Endothelial cell of umbilical vein (primary cell): ENCODE results near the gene AHRR. TPM values are rescaled to one million over a fixed set of nuclear protein-coding genes. Genes with fewer than 3 reads are reported as not detected.
"Not testable (repeated sequence)": the region's sequence is repeated elsewhere in the genome, so short reads cannot be mapped to it uniquely, and the experiment has no call there.

Source experiments
- Bru-seq: library from RNA; stranded (reverse); fragments of 400-500 nt; gene quantifications from one replicate; lab custom pipeline; 2021; lab: Mats Ljungman, UMichigan
- BruChase-seq, 2 experiments: library from RNA; stranded (reverse); fragments of 400-500 nt; gene quantifications; one replicate each; lab custom pipeline; 2021; lab: Mats Ljungman, UMichigan
- BruUV-seq: library from RNA; stranded (reverse); fragments of 400-500 nt; replicated peaks from 2 replicates; lab custom pipeline; 2021; lab: Mats Ljungman, UMichigan
- CTCF ChIA-PET: fragments of 300-600, 350-600 bp; sonication (Branson Sonifier 250); formaldehyde crosslinking; loops from one replicate; lab custom pipeline; 2021; ENCODE audit warnings: antibody characterized with exemption, inconsistent platforms; lab: Charles Lee
- POLR2A ChIA-PET: fragments of 300-600, 350-600 bp; sonication (Branson Sonifier 250); formaldehyde crosslinking; loops from one replicate; lab custom pipeline; 2021; ENCODE audit warnings: antibody characterized with exemption, inconsistent platforms; lab: Charles Lee
- DNase-seq: peaks from one replicate; pipeline ENCODE4 v3.0.0-alpha.2; 2011; ENCODE audit warnings: low read depth, low spot score
- FAIRE-seq: peaks from 2 replicates; lab custom pipeline; 2011; peaks lifted over from hg19 to GRCh38; lab: Jason Lieb, UNC
- H2AFZ ChIP-seq: 2 replicates; pipeline ENCODE4 v1.6.0; 2012; ENCODE audit warnings: low read depth, low read length, control low read depth, inconsistent platforms
- H3K27ac ChIP-seq: 2 replicates; pipeline ENCODE4 v1.5.1; 2011; ENCODE audit warnings: low read depth, mild to moderate bottlenecking, control low read depth, low read length, moderate library complexity; ENCODE audit not compliant: insufficient read depth
- H3K27me3 ChIP-seq, 2 experiments: 2 replicates each; pipeline versions ENCODE4 v1.6.0 to v1.6.1; 2011; ENCODE audit warnings: low read length in 2 of 2, mixed read lengths in 1 of 2; ENCODE audit not compliant: control insufficient read depth in 2 of 2, insufficient read depth in 2 of 2
- H3K36me3 ChIP-seq, 2 experiments: 2 replicates in 1 of 2; 3 replicates in 1 of 2; pipeline ENCODE4 v1.5.1; 2011; ENCODE audit warnings: low read length in 2 of 2, mild to moderate bottlenecking in 1 of 2, moderate library complexity in 1 of 2; ENCODE audit not compliant: control insufficient read depth in 2 of 2, insufficient read depth in 2 of 2; ENCODE audit errors: extremely low read depth in 1 of 2
- H3K4me1 ChIP-seq: 3 replicates; pipeline ENCODE4 v1.5.1; 2011; ENCODE audit warnings: mild to moderate bottlenecking, low read length; ENCODE audit not compliant: control insufficient read depth, insufficient read depth; ENCODE audit errors: extremely low read depth
- H3K4me2 ChIP-seq: 2 replicates; pipeline ENCODE4 v1.6.1; 2011; ENCODE audit warnings: low read length, control low read depth, mixed read lengths; ENCODE audit not compliant: insufficient read depth
- H3K4me3 ChIP-seq, 3 experiments: fragments of 200-600 bp in 1 of 3; sonication (generic), shearing (Covaris generic) in 1 of 3; replicated peaks in 1 of 3; 2 replicates each; pipeline ENCODE4 v1.5.1; 2011 to 2016; ENCODE audit warnings: control low read depth in 3 of 3, low read length in 3 of 3, mild to moderate bottlenecking in 2 of 3, inconsistent platforms in 1 of 3, low read depth in 1 of 3, moderate library complexity in 1 of 3; ENCODE audit not compliant: insufficient read depth in 1 of 3
- H3K79me2 ChIP-seq: 2 replicates; pipeline ENCODE4 v1.6.0; 2012; ENCODE audit warnings: low read length, inconsistent platforms; ENCODE audit not compliant: control insufficient read depth, insufficient read depth
- H3K9ac ChIP-seq: replicated peaks from 2 replicates; pipeline ENCODE3; 2011; ENCODE audit warnings: low read length, control low read depth; ENCODE audit not compliant: insufficient read depth; ENCODE audit errors: extremely low read depth
- H3K9me1 ChIP-seq: replicated peaks from 3 replicates; pipeline ENCODE4 v1.6.0; 2011; ENCODE audit warnings: mild to moderate bottlenecking, low read length; ENCODE audit not compliant: control insufficient read depth, insufficient read depth; ENCODE audit errors: extremely low read depth
- H3K9me3 ChIP-seq: replicated peaks from 2 replicates; pipeline ENCODE4 v1.5.1; 2012; ENCODE audit warnings: low read length, inconsistent platforms; ENCODE audit not compliant: control insufficient read depth, insufficient read depth
- H4K20me1 ChIP-seq: replicated peaks from 2 replicates; pipeline ENCODE3; 2011; ENCODE audit warnings: mild to moderate bottlenecking, low read length; ENCODE audit not compliant: control insufficient read depth, insufficient read depth; ENCODE audit errors: extremely low read depth
- JUN ChIP-seq: IDR thresholded peaks from 2 replicates; pipeline ENCODE4 v1.6.1; 2011; ENCODE audit warnings: borderline replicate concordance, low read depth; ENCODE audit not compliant: insufficient read length, insufficient read depth
- dilution Hi-C: fragments of 300-500 bp; cut with MboI; formaldehyde crosslinking; loops from one replicate; pipeline ENCODE4 v1.15.0; 2019; ENCODE audit warnings: low sequenced_read_pairs; ENCODE audit not compliant: extremely low pct_ligation_motif_present
- intact Hi-C: fragments of 100-400 bp; cut with micrococcal nuclease; formaldehyde crosslinking; loops from one replicate; pipeline ENCODE4 v1.10.0; 2022
- long read RNA-seq: library from polyadenylated mRNA; stranded (forward); transcript quantifications from one replicate; pipeline ENCODE4 v2.0.0, GENCODE V29; 2021
- polyA minus RNA-seq, 3 experiments: library from RNA; depleted of rRNA, polyadenylated mRNA; stranded (reverse); fragments of >200 nt; gene quantifications; 1 replicate in 1 of 3; 2 replicates in 2 of 3; pipeline ENCODE4 v1.2.3, GENCODE V29; 2011
- polyA plus RNA-seq, 4 experiments: library from polyadenylated mRNA; depleted of rRNA in 3 of 4; stranded (reverse) in 3 of 4; unstranded in 1 of 4; fragments of >200 nt; gene quantifications; 2 replicates each; pipeline versions ENCODE4 v1.2.1 to v1.2.3, GENCODE V29; 2011 to 2012; ENCODE audit warnings: missing spikeins in 1 of 4
- total RNA-seq: library from RNA; stranded (reverse); gene quantifications from 2 replicates; pipeline ENCODE4 v1.2.3, GENCODE V29; 2021
- TF ChIP-seq, protein P1 (sequence below), 2 donors: IDR thresholded peaks; 1 replicate in 1 of 2; 2 replicates in 1 of 2; pipeline ENCODE4 v1.5.1; 2011; ENCODE audit warnings: low read length in 2 of 2, mild to moderate bottlenecking in 2 of 2, moderate library complexity in 2 of 2, control low read depth in 1 of 2, inconsistent platforms in 1 of 2, low read depth in 1 of 2; ENCODE audit not compliant: insufficient read depth in 1 of 2; ENCODE audit errors: extremely low read depth in 1 of 2

Gene AHRR
- total RNA-seq (3.1 and 5.1 TPM in 2 replicates), polyA plus RNA-seq (7.1 and 7.3 TPM in 2 replicates), polyA minus RNA-seq (5.6 and 7.4 TPM in 2 replicates), Bru-seq, nascent RNA (percentile 37 among the genes with signal in this experiment), BruChase-seq, experiment 1, labeled RNA remaining after a 6-hour chase (percentile 43 among the genes with signal in this experiment), BruChase-seq, experiment 2, labeled RNA remaining after a 2-hour chase (percentile 48 among the genes with signal in this experiment)
- polyA plus RNA-seq (2011; cell fraction: cytosol; rRNA removed): 4.2 and 6.1 TPM in 2 replicates
- 31.8 and 34.4 TPM in 2 replicates for polyA plus RNA-seq (2011; cell fraction: nucleus; rRNA removed)
- 4.8 and 5.4 TPM in 2 replicates for polyA plus RNA-seq (2012)
- 7.0 TPM for polyA minus RNA-seq (2011; cell fraction: cytosol; rRNA and poly(A)+ RNA removed)
- polyA minus RNA-seq (2011; cell fraction: nucleus; rRNA and poly(A)+ RNA removed): 10.2 and 12.1 TPM in 2 replicates
- long read RNA-seq, partial matches to known transcripts: 0 of 5 reads
- long read RNA-seq, other reads (novel, unspliced or antisense): 5 of 5 reads

DNA sequence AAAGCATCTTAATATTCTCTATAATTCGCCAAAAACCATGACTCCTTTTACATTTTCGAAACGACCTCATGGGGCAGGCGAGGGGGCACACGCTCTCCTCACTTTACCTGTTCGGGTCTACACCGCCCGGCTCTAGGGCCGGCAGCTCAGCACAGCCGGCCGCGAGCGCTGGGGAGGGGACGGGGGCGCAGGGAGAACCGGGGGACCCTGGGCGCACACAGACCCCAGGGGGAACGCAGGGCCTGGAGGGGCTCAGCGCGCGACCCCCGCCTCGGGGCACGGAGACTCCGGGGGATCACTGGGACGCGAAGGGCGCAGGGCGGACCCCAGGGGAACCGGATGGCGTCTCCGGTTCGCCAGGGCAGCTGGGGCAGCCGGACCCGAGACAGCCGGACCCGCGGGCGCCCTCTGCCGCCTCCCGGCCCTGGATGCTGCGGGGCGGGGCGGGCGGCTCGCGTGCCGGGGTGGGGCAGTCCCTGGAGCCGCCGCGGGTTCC, at the start of gene AHRR:
TSS of gene AHRR (plus strand) at position 485 of the 496 bp plus-strand sequence. CDS start 22,189 bp downstream, outside the sequence.
- ChIA-PET POLR2A (no interaction called here), CTCF (interaction anchor here (0.7 to 2.3 kb wide), 22 partner anchors 9 to 133 kb away, joined by 3 to 17 read pairs (median 4); partner anchors contain the start of gene PDCD6)
- intact Hi-C loops: loop anchor here (5.0 kb wide), 1 partner anchor 134 kb away; no protein-coding TSS in a partner anchor
- peaks cover 0 to 2% of the 10 kb centered on the region in 2 experiments for H3K36me3 ChIP-seq
- peak; percentile 52 for FAIRE-seq
- H2AFZ ChIP-seq: peak within 1 kb of the TSS; percentile 83
- dilution Hi-C loops: no loop called here
- no peaks in the 10 kb centered on the region for H3K9me1 ChIP-seq
- no peaks in the 10 kb centered on the region for H4K20me1 ChIP-seq
- peaks cover 8% of the 10 kb centered on the region for H3K4me1 ChIP-seq
- no TSS peak for BruUV-seq
- peak within 1 kb of the TSS; percentile 53 for H3K4me2 ChIP-seq
- peaks cover 9% of the 10 kb centered on the region for H3K79me2 ChIP-seq
- peak within 1 kb of the TSS; percentile 32 for H3K27ac ChIP-seq
- peak within 1 kb of the TSS; percentile 75 for H3K9ac ChIP-seq
- DNase-seq: peak; percentile 52
- peaks cover 2 to 8% of the 10 kb centered on the region in 2 experiments for H3K27me3 ChIP-seq
- H3K9me3 ChIP-seq: no peaks in the 10 kb centered on the region
- peak within 1 kb of the TSS; percentile 52 to 57 (median 57) for H3K4me3 ChIP-seq
- no peak for TF ChIP-seq JUN
- TF ChIP-seq, protein P1, sequence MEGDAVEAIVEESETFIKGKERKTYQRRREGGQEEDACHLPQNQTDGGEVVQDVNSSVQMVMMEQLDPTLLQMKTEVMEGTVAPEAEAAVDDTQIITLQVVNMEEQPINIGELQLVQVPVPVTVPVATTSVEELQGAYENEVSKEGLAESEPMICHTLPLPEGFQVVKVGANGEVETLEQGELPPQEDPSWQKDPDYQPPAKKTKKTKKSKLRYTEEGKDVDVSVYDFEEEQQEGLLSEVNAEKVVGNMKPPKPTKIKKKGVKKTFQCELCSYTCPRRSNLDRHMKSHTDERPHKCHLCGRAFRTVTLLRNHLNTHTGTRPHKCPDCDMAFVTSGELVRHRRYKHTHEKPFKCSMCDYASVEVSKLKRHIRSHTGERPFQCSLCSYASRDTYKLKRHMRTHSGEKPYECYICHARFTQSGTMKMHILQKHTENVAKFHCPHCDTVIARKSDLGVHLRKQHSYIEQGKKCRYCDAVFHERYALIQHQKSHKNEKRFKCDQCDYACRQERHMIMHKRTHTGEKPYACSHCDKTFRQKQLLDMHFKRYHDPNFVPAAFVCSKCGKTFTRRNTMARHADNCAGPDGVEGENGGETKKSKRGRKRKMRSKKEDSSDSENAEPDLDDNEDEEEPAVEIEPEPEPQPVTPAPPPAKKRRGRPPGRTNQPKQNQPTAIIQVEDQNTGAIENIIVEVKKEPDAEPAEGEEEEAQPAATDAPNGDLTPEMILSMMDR (IDR thresholded peaks at IDR 0.05; ENCODE audit: extremely low read depth in 1 of 2, insufficient read depth in 1 of 2, low read depth in 1 of 2, low read length in 2 of 2): peak; percentile 41 to 59

DNA sequence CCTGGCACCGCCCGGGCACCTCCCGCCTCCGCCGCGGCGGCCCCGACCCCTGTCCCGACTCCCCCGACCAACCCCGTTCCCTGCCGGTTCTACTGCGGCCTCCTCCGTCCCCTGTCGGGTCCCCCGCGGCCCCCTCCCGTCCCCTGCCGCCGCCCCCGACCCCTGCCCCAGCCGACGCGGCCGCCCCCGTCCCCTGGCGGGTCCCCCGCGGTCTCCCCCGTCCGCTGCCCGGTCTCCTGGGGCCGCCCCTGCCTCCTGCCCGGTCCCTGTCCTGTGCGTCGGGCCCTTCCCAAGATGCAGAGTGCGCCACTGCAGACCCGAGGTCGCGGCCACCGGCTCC, 49.7 kb upstream of the AHRR start:
- DNase-seq, H3K9me3 ChIP-seq, H2AFZ ChIP-seq, H3K36me3 ChIP-seq, BruUV-seq, H3K9me1 ChIP-seq, H3K27me3 ChIP-seq, POLR2A ChIA-PET, H4K20me1 ChIP-seq, dilution Hi-C loops, FAIRE-seq, H3K4me2 ChIP-seq: not testable (repeated sequence)
- peaks cover 41% of the 10 kb centered on the region for H3K79me2 ChIP-seq
- H3K4me3 ChIP-seq: peak overlapping the region; percentile 30 to 88 (median 59)
- H3K9ac ChIP-seq: peak overlapping the region; percentile 75
- CTCF ChIA-PET: interaction anchor here (1.0 to 1.4 kb wide), 4 partner anchors 49 to 159 kb away, joined by 3 to 5 read pairs (median 3); partner anchors contain the start of gene AHRR
- H3K27ac ChIP-seq: peak overlapping the region; percentile 81
- H3K4me1 ChIP-seq: peaks cover 12% of the 10 kb centered on the region
- intact Hi-C loops: loop anchor here (1.0 to 2.0 kb wide), 4 partner anchors 27 to 83 kb away; partner anchors contain the start of genes CCDC127 and SDHA

DNA sequence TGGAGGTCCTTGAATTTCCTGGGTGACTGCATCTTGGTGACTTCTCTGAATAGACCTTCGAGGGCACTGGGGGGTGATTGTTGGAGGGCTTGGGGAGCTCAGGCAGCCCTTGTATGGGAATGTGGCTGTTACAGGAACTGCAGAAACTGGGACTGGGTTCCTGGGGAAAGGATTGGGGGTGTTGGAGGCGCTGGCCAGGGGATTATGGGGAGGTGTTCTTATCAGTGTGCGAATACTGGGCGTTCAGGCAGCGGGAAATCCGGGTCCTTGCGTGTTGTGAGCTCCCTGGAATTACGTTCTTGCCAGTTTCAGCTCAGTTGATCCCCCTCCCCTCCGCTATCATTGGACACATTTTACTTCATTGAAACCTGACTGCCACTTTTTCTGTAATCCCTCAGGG, 48.4 kb upstream of the AHRR start:
- peaks cover 41% of the 10 kb centered on the region for H3K79me2 ChIP-seq
- dilution Hi-C loops, H2AFZ ChIP-seq, H3K27ac ChIP-seq, H3K9me1 ChIP-seq, BruUV-seq, H3K9ac ChIP-seq, H3K36me3 ChIP-seq, H3K27me3 ChIP-seq, CTCF ChIA-PET, DNase-seq, intact Hi-C loops, H4K20me1 ChIP-seq, FAIRE-seq, POLR2A ChIA-PET, H3K9me3 ChIP-seq: not testable (repeated sequence)
- H3K4me3 ChIP-seq: peak overlapping the region in 1 of 3 experiments; percentile 55
- H3K4me2 ChIP-seq: peak overlapping the region; percentile 74
- peaks cover 12% of the 10 kb centered on the region for H3K4me1 ChIP-seq
